Panc1 (cell line): Measurements from ENCODE around the gene RARS2.

ENCODE experiments used
- CTCF ChIP-seq: fragments of 450-650 bp; IDR thresholded peaks from 2 replicates; pipeline ENCODE4 v1.5.1; 2017; ENCODE audit warnings: mild to moderate bottlenecking
- REST ChIP-seq, 2 experiments: IDR thresholded peaks; 2 replicates each; pipeline ENCODE4 v1.6.1; 2011 to 2012; ENCODE audit warnings: low read depth in 2 of 2, control low read depth in 1 of 2, low read length in 1 of 2, mild to moderate bottlenecking in 1 of 2, moderate library complexity in 1 of 2; ENCODE audit not compliant: insufficient read depth in 1 of 2
- TCF7L2 ChIP-seq: IDR thresholded peaks from 2 replicates; pipeline ENCODE4 v1.6.1; 2011; ENCODE audit warnings: mild to moderate bottlenecking, low read depth, low read length, inconsistent platforms

- TF ChIP-seq CTCF, result no peak
- TF ChIP-seq REST (IDR thresholded peaks at IDR 0.05; ENCODE audit: insufficient read depth in 1 of 2, low read depth in 2 of 2, low read length in 1 of 2), result no peak
- TF ChIP-seq TCF7L2, result no peak
Measured at GRCh38 chr6:87600576-87600975, 10.8 kb upstream of the RARS2 start.
